ENCODE data around the gene C1orf105. TPM values are rescaled to one million over a fixed set of nuclear protein-coding genes. Genes with fewer than 3 reads are reported as not detected.

C1orf105 gene
- total and polyA plus RNA-seq, 2 of the 13 experiments (the other 11 are each of a cell fraction or from before 2014, with no cell fraction given), result 0.15 to 0.45 TPM

DNA sequence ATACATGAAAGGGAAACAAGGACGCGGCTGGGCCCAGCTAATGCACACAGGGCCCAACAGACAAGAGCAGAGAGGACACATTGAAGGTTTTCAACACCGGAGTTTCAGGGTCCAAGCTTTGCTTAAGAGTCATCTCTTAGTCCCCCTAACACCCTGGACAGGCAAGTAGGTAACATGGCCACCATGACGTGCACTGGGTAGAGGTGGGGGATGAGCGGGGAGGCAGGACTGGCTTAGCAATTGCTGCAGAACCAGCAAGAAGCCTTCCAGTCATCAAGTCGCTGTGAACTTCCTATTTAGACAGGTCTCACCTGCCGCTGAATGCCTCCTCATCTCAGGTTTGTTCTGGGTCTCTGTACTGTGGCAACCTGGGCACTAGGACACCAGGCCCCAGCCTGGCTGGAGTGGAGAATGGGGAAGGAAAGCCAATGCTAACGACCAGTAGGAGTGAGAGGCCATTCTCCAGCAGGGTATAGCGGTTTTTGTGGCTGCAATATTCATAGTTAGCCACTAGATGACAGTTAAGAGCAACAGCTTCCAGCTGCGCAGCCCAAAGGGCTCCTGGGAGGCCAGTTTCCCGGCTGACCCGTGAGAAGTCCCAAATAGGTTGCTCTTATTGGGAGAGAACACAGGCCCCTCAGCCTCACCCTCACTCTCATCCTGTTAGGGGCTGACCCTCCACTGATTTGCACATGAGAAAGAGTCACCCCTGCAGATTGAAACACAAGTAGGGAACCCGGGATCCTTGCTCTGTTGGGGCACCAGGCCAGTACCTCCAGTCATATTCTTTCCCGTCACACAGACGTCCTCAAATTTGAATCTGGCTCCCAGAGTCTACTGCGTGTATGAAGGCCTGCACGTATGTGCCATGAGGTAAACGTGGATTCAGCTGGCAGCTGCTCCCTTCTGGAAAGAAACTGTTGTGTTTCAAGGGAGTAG is 29.4 kb downstream of the C1orf105 start (continued):
- TF ChIP-seq ZBTB1 (CRISPR knock-in tag; IDR thresholded peaks at IDR 0.05; ENCODE audit: borderline replicate concordance) (no peak), SCMH1 (CRISPR knock-in tag; IDR thresholded peaks at IDR 0.05; ENCODE audit: borderline replicate concordance) (no peak), ATF1 (CRISPR knock-in tag; IDR thresholded peaks at IDR 0.05) (no peak), ATM (IDR thresholded peaks at IDR 0.05; ENCODE audit: borderline replicate concordance) (no peak), ZNF33A (CRISPR knock-in tag; IDR thresholded peaks at IDR 0.05; ENCODE audit: borderline replicate concordance) (no peak), U2AF1 (optimal IDR thresholded peaks at IDR 0.05; ENCODE audit: low read depth, low read length) (no peak), AGO1 (IDR thresholded peaks at IDR 0.05; ENCODE audit: low read depth, low read length, poor library complexity, severe bottlenecking) (no peak), TP53 (CRISPR knock-in tag; conservative IDR thresholded peaks at IDR 0.05) (no peak), HNF4G (IDR thresholded peaks at IDR 0.05; ENCODE audit: borderline replicate concordance, low read depth, low read length) (no peak), HNF4G (CRISPR knock-in tag; IDR thresholded peaks at IDR 0.05; ENCODE audit: borderline replicate concordance, low read depth) (no peak), ZBTB20 (CRISPR knock-in tag; IDR thresholded peaks at IDR 0.05; ENCODE audit: borderline replicate concordance, low read depth) (no peak), ZNF224 (CRISPR knock-in tag; IDR thresholded peaks at IDR 0.05) (no peak), KLF9 (CRISPR knock-in tag; IDR thresholded peaks at IDR 0.05; ENCODE audit: low read depth) (no peak), TOE1 (CRISPR knock-in tag; IDR thresholded peaks at IDR 0.05) (no peak), PHF21A (CRISPR knock-in tag; IDR thresholded peaks at IDR 0.05) (no peak), KMT2A (CRISPR knock-in tag; IDR thresholded peaks at IDR 0.05) (no peak), HOXA5 (CRISPR knock-in tag; IDR thresholded peaks at IDR 0.05) (no peak)
- TF ChIP-seq, protein P1, sequence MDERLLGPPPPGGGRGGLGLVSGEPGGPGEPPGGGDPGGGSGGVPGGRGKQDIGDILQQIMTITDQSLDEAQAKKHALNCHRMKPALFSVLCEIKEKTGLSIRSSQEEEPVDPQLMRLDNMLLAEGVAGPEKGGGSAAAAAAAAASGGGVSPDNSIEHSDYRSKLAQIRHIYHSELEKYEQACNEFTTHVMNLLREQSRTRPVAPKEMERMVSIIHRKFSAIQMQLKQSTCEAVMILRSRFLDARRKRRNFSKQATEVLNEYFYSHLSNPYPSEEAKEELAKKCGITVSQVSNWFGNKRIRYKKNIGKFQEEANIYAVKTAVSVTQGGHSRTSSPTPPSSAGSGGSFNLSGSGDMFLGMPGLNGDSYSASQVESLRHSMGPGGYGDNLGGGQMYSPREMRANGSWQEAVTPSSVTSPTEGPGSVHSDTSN (CRISPR knock-in tag; IDR thresholded peaks at IDR 0.05), result no peak
- TF ChIP-seq, protein P2, sequence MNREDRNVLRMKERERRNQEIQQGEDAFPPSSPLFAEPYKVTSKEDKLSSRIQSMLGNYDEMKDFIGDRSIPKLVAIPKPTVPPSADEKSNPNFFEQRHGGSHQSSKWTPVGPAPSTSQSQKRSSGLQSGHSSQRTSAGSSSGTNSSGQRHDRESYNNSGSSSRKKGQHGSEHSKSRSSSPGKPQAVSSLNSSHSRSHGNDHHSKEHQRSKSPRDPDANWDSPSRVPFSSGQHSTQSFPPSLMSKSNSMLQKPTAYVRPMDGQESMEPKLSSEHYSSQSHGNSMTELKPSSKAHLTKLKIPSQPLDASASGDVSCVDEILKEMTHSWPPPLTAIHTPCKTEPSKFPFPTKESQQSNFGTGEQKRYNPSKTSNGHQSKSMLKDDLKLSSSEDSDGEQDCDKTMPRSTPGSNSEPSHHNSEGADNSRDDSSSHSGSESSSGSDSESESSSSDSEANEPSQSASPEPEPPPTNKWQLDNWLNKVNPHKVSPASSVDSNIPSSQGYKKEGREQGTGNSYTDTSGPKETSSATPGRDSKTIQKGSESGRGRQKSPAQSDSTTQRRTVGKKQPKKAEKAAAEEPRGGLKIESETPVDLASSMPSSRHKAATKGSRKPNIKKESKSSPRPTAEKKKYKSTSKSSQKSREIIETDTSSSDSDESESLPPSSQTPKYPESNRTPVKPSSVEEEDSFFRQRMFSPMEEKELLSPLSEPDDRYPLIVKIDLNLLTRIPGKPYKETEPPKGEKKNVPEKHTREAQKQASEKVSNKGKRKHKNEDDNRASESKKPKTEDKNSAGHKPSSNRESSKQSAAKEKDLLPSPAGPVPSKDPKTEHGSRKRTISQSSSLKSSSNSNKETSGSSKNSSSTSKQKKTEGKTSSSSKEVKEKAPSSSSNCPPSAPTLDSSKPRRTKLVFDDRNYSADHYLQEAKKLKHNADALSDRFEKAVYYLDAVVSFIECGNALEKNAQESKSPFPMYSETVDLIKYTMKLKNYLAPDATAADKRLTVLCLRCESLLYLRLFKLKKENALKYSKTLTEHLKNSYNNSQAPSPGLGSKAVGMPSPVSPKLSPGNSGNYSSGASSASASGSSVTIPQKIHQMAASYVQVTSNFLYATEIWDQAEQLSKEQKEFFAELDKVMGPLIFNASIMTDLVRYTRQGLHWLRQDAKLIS (CRISPR knock-in tag; IDR thresholded peaks at IDR 0.05), result no peak
- TF ChIP-seq, protein P3, sequence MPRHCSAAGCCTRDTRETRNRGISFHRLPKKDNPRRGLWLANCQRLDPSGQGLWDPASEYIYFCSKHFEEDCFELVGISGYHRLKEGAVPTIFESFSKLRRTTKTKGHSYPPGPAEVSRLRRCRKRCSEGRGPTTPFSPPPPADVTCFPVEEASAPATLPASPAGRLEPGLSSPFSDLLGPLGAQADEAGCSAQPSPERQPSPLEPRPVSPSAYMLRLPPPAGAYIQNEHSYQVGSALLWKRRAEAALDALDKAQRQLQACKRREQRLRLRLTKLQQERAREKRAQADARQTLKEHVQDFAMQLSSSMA (CRISPR knock-in tag; IDR thresholded peaks at IDR 0.05), result no peak
- TF ChIP-seq, protein P4, sequence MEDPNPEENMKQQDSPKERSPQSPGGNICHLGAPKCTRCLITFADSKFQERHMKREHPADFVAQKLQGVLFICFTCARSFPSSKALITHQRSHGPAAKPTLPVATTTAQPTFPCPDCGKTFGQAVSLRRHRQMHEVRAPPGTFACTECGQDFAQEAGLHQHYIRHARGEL (CRISPR knock-in tag; IDR thresholded peaks at IDR 0.05), result no peak

Data from HepG2 (cell line).